ENCODE results near the gene PEX5. TPM values are rescaled to one million over a fixed set of nuclear protein-coding genes. Genes with fewer than 3 reads are reported as not detected.

Gene PEX5
- 10 to 100 TPM; 62.6 to 94.6 (median 70.5) TPM for total RNA-seq

- TF ChIP-seq CTCF (IDR thresholded peaks at IDR 0.05; ENCODE audit: low read depth) = no peak
Observed at GRCh38 chr12:7189398-7190267, at the start of gene PEX5. Gene PEX5 (plus strand): TSS chr12:7189686. CDS start chr12:7190378, 692 bp downstream.

GRCh38 chr12:7141351-7142005 lies 48.0 kb upstream of the PEX5 start:
- TF ChIP-seq CTCF (IDR thresholded peaks at IDR 0.05; ENCODE audit: low read depth) = no peak

GRCh38 chr12:7142056-7142644 lies 47.3 kb upstream of the PEX5 start:
- no peak for TF ChIP-seq CTCF (IDR thresholded peaks at IDR 0.05; ENCODE audit: low read depth)

GRCh38 chr12:7142809-7143465 lies 46.5 kb upstream of the PEX5 start:
- no peak for TF ChIP-seq CTCF (IDR thresholded peaks at IDR 0.05; ENCODE audit: low read depth)

GRCh38 chr12:7143564-7143963 lies 45.9 kb upstream of the PEX5 start:
- no peak for TF ChIP-seq CTCF (IDR thresholded peaks at IDR 0.05; ENCODE audit: low read depth)

- TF ChIP-seq CTCF (IDR thresholded peaks at IDR 0.05; ENCODE audit: low read depth) = no peak
Observed at GRCh38 chr12:7144414-7145120, 44.9 kb upstream of the PEX5 start.

Data from subcutaneous adipose tissue (tissue), 4 donors.